IMR-90 (cell line): ENCODE results near the gene HYAL3. TPM values are rescaled to one million over a fixed set of nuclear protein-coding genes. Genes with fewer than 3 reads are reported as not detected.

Source experiments
- ATAC-seq: fragments of 200-7000 bp; cut with Tn5 transposase; 2 replicates; pipeline ENCODE4 v1.9.1; 2020; ENCODE audit warnings: low read depth, mild to moderate bottlenecking, moderate library complexity
- BruUV-seq: library from RNA; stranded (reverse); fragments of 400-500 nt; replicated peaks from 2 replicates; lab custom pipeline; 2021; lab: Mats Ljungman, UMichigan
- CTCF ChIA-PET: fragments of 300-600 bp; formaldehyde crosslinking; extraction: SDS; loops from one replicate; lab custom pipeline; 2021; ENCODE audit warnings: antibody characterized with exemption; lab: Yijun Ruan, JAX
- POLR2A ChIA-PET: fragments of 300-600 bp; sonication (Branson Sonifier 250); formaldehyde crosslinking; loops from one replicate; lab custom pipeline; 2022; ENCODE audit warnings: antibody characterized with exemption; ENCODE audit not compliant: unreplicated experiment; lab: Charles Lee
- DNase-seq: peaks from one replicate; pipeline ENCODE4 v3.0.0; 2013
- H2AFZ ChIP-seq: replicated peaks from 2 replicates; pipeline ENCODE3; 2013; ENCODE audit warnings: low read length, mild to moderate bottlenecking; ENCODE audit not compliant: poor library complexity
- H2AK5ac ChIP-seq: 2 replicates; pipeline ENCODE4 v1.6.1; 2013; ENCODE audit warnings: low read depth, low read length, inconsistent platforms
- H2AK9ac ChIP-seq: replicated peaks from 2 replicates; pipeline ENCODE3; 2013; ENCODE audit warnings: mild to moderate bottlenecking, low read depth, low read length, moderate library complexity; ENCODE audit not compliant: poor library complexity
- H2BK120ac ChIP-seq: 2 replicates; pipeline ENCODE4 v1.6.1; 2013; ENCODE audit warnings: low read depth, low read length, inconsistent platforms
- H2BK15ac ChIP-seq: 3 replicates; pipeline ENCODE4 v1.6.1; 2013; ENCODE audit warnings: low read depth, low read length, inconsistent platforms
- H2BK20ac ChIP-seq: 2 replicates; pipeline ENCODE4 v1.6.1; 2013; ENCODE audit warnings: low read depth, mild to moderate bottlenecking, inconsistent platforms, low read length, moderate library complexity
- H2BK5ac ChIP-seq: 2 replicates; pipeline ENCODE4 v1.6.1; 2013; ENCODE audit warnings: mild to moderate bottlenecking, low read depth, low read length, inconsistent platforms; ENCODE audit not compliant: poor library complexity, severe bottlenecking
- H3K14ac ChIP-seq: replicated peaks from 2 replicates; pipeline ENCODE4 v1.6.1; 2013; ENCODE audit warnings: low read depth, low read length, inconsistent platforms
- H3K18ac ChIP-seq: 2 replicates; pipeline ENCODE4 v1.6.1; 2013; ENCODE audit warnings: low read depth, low read length, control low read depth
- H3K23ac ChIP-seq: 2 replicates; pipeline ENCODE4 v1.6.1; 2013; ENCODE audit warnings: low read depth, low read length, inconsistent platforms
- H3K27ac ChIP-seq: 2 replicates; pipeline ENCODE4 v1.5.1; 2013; ENCODE audit warnings: mild to moderate bottlenecking, control low read depth, low read length; ENCODE audit not compliant: insufficient read depth
- H3K27me3 ChIP-seq: 2 replicates; pipeline ENCODE4 v1.6.1; 2013; ENCODE audit warnings: low read length; ENCODE audit not compliant: control insufficient read depth, insufficient read depth
- H3K36me3 ChIP-seq: 2 replicates; pipeline ENCODE4 v1.6.1; 2013; ENCODE audit warnings: low read length, mixed read lengths; ENCODE audit not compliant: control insufficient read depth, insufficient read depth
- H3K4ac ChIP-seq: 2 replicates; pipeline ENCODE4 v1.6.1; 2013; ENCODE audit warnings: low read depth, low read length, inconsistent platforms
- H3K4me1 ChIP-seq: 2 replicates; pipeline ENCODE4 v1.6.1; 2013; ENCODE audit warnings: low read length, mixed read lengths; ENCODE audit not compliant: control insufficient read depth, insufficient read depth
- H3K4me2 ChIP-seq: 2 replicates; pipeline ENCODE4 v1.6.1; 2013; ENCODE audit warnings: low read depth, mild to moderate bottlenecking, control low read depth, low read length, moderate library complexity
- H3K4me3 ChIP-seq: 2 replicates; pipeline ENCODE4 v1.5.1; 2013; ENCODE audit warnings: low read depth, mild to moderate bottlenecking, control low read depth, low read length, moderate library complexity; ENCODE audit not compliant: insufficient read depth
- H3K56ac ChIP-seq: 2 replicates; pipeline ENCODE4 v1.6.1; 2013; ENCODE audit warnings: low read length, inconsistent platforms; ENCODE audit not compliant: insufficient read depth; ENCODE audit errors: extremely low read depth
- H3K79me1 ChIP-seq, 2 experiments: 2 replicates each; pipeline ENCODE4 v1.6.1; 2013; ENCODE audit warnings: low read length in 2 of 2, inconsistent platforms in 1 of 2, low read depth in 1 of 2
- H3K9ac ChIP-seq: 2 replicates; pipeline ENCODE4 v1.6.1; 2013; ENCODE audit warnings: low read depth, low read length, control low read depth
- H3K9me1 ChIP-seq: 2 replicates; pipeline ENCODE4 v1.6.1; 2013; ENCODE audit warnings: low read length, inconsistent platforms; ENCODE audit not compliant: insufficient read depth
- H3K9me3 ChIP-seq: 2 replicates; pipeline ENCODE4 v1.6.1; 2013; ENCODE audit warnings: low read length; ENCODE audit not compliant: control insufficient read depth, insufficient read depth
- H4K20me1 ChIP-seq: 2 replicates; pipeline ENCODE4 v1.6.1; 2013; ENCODE audit warnings: low read length, inconsistent platforms; ENCODE audit not compliant: insufficient read depth
- H4K5ac ChIP-seq: 2 replicates; pipeline ENCODE4 v1.6.1; 2013; ENCODE audit warnings: mild to moderate bottlenecking, low read depth, low read length, control low read depth
- H4K8ac ChIP-seq, 2 experiments: 2 replicates each; pipeline ENCODE4 v1.6.1; 2013; ENCODE audit warnings: low read depth in 2 of 2, low read length in 2 of 2, control low read depth in 1 of 2, inconsistent platforms in 1 of 2
- H4K91ac ChIP-seq: 2 replicates; pipeline ENCODE4 v1.6.1; 2013; ENCODE audit warnings: low read depth, low read length, inconsistent platforms; ENCODE audit not compliant: insufficient read depth
- CTCF ChIP-seq: conservative IDR thresholded peaks from 2 replicates; pipeline ENCODE4 v1.5.1; 2012; ENCODE audit warnings: mild to moderate bottlenecking, low read depth, low read length, improper control_type of control experiment
- FOS ChIP-seq: fragments of 150-350 bp; IDR thresholded peaks from 2 replicates; pipeline ENCODE4 v1.6.1; 2016; ENCODE audit warnings: low read depth, low read length
- MXI1 ChIP-seq: IDR thresholded peaks from 2 replicates; pipeline ENCODE4 v1.6.1; 2012; ENCODE audit warnings: low read depth, mild to moderate bottlenecking, low read length, moderate library complexity, borderline replicate concordance
- WGBS, 2 experiments: methylation state at CpG; one replicate each; pipeline versions ENCODE4 v1.1.5 to v1.1.7; 2013; ENCODE audit warnings: missing lambda C conversion rate in 2 of 2; ENCODE audit not compliant: insufficient read length in 1 of 2; ENCODE audit errors: extremely low coverage in 2 of 2; 5-methylcytosine and 5-hydroxymethylcytosine counted together
- dilution Hi-C: fragments of 300-500 bp; cut with HindIII; formaldehyde crosslinking; loops from one replicate; pipeline ENCODE4 v1.14.3; 2018; ENCODE audit warnings: low sequenced_read_pairs; ENCODE audit not compliant: unreplicated experiment
- in situ Hi-C: fragments of 300-500 bp; cut with MboI; formaldehyde crosslinking; loops from 3 replicates; pipeline ENCODE4 v1.14.3; 2019; ENCODE audit warnings: low sequenced_read_pairs, inconsistent platforms, mixed read lengths
- intact Hi-C: fragments of 100-400 bp; cut with micrococcal nuclease; formaldehyde crosslinking; loops from 2 replicates; pipeline ENCODE4 v1.10.0; 2022
- polyA plus RNA-seq, 3 experiments: library from polyadenylated mRNA; depleted of rRNA; stranded (reverse); fragments of >200 nt; gene quantifications; 2 replicates each; pipeline ENCODE4 v1.2.3, GENCODE V29; 2012; ENCODE audit warnings: low replicate concordance in 1 of 3
- total RNA-seq: library from RNA; depleted of rRNA; stranded (reverse); fragments of >200 nt; gene quantifications from 2 replicates; pipeline ENCODE4 v1.2.3, GENCODE V29; 2012

Gene HYAL3
- total and polyA plus RNA-seq, 2 of the 4 experiments (the other 2 are of a cell fraction), result 2.7 to 5.7 TPM

GRCh38 chr3:50316657-50317242, 17.5 kb upstream of the HYAL3 start:
- 0 out of 2 replicates have a peak, but pooled peaks have one; percentile 5 for TF ChIP-seq FOS
- TF ChIP-seq CTCF, result no peak
- no peak for TF ChIP-seq MXI1
- Histone ChIP-seq H3K4me2 (no peak overlapping the region), H3K4me3 (no peak overlapping the region), H3K36me3 (peaks cover 38% of the 10 kb centered on the region), H2BK120ac (no peak overlapping the region), H3K18ac (no peak overlapping the region), H3K9me1 (peaks cover 23% of the 10 kb centered on the region), H2AK9ac (peak overlapping the region; percentile 68), H4K5ac (no peak overlapping the region), H2BK20ac (no peak overlapping the region), H3K79me1 (peaks cover 29 to 51% of the 10 kb centered on the region in 2 experiments), H3K23ac (no peak overlapping the region), H3K9me3 (no peaks in the 10 kb centered on the region), H2BK15ac (no peak overlapping the region), H3K9ac (no peak overlapping the region), H4K8ac (no peak overlapping the region), H2AK5ac (no peak overlapping the region), H3K27ac (no peak overlapping the region), H4K91ac (no peak overlapping the region), H4K20me1 (0 out of 2 replicates have a peak, but pooled peaks cover 18% of the 10 kb centered on the region), H3K56ac (no peak overlapping the region), H2AFZ (no peak overlapping the region), H2BK5ac (no peak overlapping the region), H3K27me3 (no peaks in the 10 kb centered on the region), H3K4ac (no peak overlapping the region; the same call in 1 of the 2 replicates), H3K4me1 (peaks cover 16% of the 10 kb centered on the region), H3K14ac (no peak overlapping the region)
- DNase-seq, result peak; percentile 28
- ChIA-PET CTCF (no interaction called here), POLR2A (no interaction called here)
- ATAC-seq, result no peak
- dilution Hi-C loops, result no loop called here
- in situ Hi-C loops, result no loop called here
- intact Hi-C loops, result no loop called here
- BruUV-seq, result no TSS peak
- no CpG with 5 or more reads among the region's 9 CpGs for WGBS, 2 experiments
